NCI-H1694 treated with DMSO at 0.1 percent for 48 hours (cell line): ENCODE data around the gene NAGS.
"Not testable (repeated sequence)": the region's sequence is repeated elsewhere in the genome, so short reads cannot be mapped to it uniquely, and the experiment has no call there.

Source experiments
- DNase-seq: peaks from one replicate; lab custom pipeline; 2025; lab: John Stamatoyannopoulos, UW

The NAGS gene, protein sequence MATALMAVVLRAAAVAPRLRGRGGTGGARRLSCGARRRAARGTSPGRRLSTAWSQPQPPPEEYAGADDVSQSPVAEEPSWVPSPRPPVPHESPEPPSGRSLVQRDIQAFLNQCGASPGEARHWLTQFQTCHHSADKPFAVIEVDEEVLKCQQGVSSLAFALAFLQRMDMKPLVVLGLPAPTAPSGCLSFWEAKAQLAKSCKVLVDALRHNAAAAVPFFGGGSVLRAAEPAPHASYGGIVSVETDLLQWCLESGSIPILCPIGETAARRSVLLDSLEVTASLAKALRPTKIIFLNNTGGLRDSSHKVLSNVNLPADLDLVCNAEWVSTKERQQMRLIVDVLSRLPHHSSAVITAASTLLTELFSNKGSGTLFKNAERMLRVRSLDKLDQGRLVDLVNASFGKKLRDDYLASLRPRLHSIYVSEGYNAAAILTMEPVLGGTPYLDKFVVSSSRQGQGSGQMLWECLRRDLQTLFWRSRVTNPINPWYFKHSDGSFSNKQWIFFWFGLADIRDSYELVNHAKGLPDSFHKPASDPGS

DNA sequence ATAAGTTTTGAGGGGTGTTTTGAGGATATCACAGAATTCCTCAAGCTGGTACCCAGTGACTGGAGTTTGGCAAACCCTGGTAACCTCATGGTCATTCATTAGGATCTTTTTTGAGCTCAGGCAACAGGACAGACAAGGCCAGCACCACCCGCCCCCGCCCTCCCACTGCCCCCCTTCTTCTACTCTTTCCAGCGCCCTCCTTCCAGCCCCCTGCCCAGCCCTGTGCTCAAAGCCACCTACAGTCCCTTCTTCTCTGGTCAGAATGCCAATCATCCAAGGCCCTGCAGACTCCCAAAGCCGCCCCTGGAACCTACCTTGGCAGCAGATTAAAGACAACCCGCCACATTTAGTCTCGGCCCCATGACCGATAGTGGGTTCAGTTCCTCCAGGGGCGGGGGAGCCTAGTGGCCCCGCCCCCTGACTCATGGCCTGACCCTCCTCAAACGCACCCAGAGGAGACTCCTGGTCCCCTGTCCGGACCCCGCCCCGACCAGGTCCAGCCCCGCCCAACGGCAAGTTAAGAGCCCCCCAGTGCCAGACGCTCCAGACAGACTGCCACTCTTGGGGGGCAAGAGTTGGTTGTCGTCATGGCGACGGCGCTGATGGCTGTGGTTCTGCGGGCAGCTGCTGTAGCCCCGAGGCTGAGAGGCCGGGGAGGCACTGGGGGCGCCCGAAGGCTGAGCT lies at the start of gene NAGS:
NAGS (plus strand) TSS at position 546 of the 684 bp plus-strand sequence; CDS start at position 588, 42 bp downstream.
- no peak for DNase-seq

DNA sequence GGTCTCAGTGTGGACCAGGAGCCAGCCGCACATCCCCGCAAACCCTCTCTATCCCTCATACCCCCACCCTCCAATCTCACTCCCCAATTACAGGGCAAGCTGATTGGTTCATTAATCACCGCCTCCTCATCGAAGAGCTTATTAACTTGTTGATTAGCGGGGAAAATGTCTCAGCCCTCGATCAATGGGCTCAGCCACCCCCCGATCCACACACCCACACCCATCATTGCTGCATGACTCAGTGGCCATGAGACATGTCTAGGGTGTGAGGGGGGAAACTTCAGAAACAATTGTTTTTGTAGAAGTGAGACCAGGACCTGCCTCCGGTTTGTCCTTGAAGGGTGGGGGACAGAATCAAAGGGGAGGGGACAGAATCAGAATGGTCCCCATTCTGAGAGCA lies 48.2 kb upstream of the NAGS start:
- no peak for DNase-seq

DNA sequence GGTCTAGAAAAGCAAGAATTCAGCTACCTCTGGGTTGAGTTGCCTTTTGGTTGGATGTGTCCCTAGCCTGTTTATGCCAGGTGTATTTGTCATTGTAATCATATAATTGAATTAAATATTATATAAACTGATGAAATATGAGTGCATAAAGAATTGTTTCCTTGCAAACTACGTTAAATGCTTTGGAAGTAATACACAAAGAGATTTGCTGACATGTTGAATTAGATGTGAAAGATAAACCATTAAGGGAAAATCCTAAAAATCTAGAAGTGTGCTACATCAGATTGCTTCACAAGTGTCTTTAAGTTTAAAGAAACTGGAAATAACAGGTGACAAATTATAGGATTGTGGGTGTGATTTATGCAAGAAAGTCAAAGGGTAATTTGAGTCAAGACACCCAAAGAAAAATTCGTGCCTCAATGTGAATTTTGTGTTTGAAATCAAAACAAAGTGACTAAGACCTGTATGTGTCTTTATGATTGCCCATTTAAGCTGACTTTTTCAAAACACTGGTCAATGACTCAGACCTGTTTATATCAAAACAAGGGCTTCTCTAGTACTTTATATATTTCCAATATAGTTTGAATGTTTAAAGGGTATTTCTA lies 45.6 kb upstream of the NAGS start:
- DNase-seq: no peak

DNA sequence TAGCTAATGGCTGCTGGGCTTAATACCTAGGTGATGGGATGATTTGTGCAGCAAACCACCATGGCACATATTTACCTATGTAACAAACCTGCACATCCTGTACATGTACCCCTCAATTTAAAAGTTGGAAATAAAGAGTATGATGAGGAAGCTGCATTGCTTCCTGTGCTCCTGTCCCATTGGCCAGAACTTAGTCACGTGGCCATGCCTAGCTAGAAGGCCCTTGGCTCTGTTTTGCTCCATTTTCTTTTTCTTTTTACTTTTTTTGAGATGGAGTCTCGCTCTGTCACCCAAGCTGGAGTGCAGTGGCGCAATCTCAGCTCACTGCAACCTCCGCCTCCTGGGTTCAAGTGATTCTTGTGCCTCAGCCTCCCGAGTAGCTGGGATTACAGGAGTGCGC lies 43.1 kb upstream of the NAGS start:
- DNase-seq: not testable (repeated sequence)

DNA sequence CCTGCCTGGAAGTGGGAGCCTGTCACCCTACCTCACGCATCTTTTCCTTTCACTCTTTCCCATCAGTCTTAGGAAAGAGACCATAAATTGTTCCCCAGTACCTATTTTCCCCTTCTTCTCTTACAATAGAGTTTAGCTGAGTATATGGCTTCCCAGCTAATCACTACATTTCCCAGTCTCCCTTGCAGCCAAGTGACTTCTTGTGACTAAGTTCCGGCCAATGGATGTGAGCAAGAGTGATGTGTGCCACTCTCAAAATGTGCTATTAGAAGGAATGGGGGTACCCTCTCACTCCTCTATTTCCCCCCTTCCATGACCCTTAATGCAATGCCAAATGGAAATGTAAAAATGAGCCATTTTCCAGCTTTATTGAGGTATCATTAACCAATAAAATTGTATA lies 42.5 kb upstream of the NAGS start:
- DNase-seq: no peak

DNA sequence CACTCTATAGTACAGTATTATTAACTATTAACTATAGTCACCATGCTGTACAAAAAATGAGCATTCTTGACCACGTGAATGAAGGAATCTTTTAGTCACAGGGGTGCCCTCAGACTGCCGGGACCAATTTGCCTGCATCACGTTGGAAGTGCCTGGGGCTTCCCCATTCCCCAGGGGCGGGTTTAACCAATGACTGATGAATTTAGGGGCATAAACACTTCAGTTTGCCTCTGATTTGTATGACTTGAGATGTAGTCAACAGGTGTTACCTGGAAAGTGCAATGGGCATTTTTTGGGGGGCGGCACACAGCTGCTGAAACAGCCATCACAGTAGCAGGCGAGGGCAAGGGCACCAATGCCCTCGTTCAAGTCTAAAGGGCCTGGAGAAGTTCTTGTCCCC lies 41.9 kb upstream of the NAGS start:
- DNase-seq: no peak

DNA sequence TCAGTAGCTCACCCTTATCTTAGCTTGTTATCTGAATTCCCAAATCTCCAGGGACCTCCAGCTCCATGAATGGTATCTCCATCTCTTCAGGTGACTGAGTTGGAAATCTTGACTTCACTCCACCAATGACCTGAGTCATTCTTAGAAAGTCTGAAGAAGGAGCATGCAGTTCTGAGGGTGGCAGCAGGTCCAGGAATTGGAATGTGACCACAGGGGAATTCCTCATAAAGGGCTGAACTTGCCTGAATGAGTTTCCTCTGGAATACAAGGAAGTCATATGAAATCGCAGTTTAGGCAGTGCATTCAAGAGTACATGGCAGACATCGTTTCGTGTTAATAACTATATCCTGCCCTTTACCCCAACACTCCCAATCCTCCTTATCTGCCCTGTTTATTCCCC lies 38.1 kb upstream of the NAGS start:
- no peak for DNase-seq

DNA sequence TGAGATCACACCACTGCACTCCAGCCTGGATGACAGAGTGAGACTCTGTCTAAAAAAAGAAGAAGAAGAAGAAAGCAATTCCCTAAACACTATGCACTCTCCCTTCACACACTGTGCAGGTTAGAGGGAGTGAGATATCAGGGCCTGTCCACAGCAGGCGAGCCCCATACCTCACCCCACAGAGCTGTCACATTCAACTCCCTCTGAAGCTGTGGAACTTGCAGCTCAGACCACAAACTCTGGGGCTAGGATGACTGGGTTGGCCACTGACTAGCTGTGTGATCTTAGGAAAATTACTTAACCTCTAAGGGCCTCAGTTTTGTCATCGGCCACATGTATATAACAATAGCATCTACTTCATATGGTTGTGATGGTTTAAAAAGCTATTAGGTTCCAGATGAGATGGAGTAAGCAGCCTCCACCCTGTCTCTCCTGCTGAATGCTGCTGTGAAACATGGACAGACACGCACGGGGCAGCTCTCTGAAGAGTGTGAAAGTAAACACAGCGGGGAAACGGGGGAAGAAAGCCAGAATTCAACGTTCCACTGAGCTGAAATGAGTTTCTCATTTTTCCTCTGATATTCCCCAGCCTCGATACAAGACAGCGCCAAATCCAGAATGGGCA lies 37.1 kb upstream of the NAGS start:
- DNase-seq: no peak

DNA sequence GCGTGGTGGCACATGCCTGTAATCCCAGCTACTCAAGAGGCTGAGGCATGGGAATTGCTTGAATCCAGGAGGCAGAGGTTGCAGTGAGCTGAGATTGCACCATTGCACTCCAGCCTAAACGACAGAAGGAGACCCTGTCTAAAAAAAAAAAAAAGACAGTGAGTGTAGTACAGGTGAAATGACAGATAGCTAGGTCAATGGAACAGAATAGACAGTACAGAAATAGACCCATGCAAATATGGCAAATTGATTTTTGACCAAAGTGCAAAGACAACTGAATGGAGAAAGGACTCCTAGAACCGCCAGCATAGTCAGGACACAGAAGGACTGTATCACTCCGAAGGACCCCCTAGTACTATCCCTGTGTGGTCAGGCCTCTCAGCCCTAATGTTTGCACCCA lies 34.1 kb upstream of the NAGS start:
- no peak for DNase-seq

DNA sequence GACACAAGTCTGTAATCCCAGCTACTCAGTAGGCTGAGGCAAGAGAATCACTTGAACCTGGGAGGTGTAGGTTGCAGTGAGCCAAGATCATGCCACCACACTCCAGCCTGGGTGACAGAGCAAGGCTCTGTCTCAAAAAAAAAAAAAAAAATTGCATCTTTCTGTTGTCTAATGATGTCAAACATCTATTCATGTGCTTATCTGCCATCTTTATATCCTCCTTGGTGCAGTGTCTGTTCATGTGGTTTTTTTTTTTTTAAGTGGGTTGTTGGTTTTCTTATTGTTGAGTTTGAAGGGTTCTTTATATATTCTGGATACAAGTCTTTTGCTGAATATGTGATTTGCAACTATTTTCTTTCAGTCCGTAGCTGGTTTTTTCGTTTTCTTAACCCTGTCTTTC lies 33.0 kb upstream of the NAGS start:
- DNase-seq: not testable (repeated sequence)

DNA sequence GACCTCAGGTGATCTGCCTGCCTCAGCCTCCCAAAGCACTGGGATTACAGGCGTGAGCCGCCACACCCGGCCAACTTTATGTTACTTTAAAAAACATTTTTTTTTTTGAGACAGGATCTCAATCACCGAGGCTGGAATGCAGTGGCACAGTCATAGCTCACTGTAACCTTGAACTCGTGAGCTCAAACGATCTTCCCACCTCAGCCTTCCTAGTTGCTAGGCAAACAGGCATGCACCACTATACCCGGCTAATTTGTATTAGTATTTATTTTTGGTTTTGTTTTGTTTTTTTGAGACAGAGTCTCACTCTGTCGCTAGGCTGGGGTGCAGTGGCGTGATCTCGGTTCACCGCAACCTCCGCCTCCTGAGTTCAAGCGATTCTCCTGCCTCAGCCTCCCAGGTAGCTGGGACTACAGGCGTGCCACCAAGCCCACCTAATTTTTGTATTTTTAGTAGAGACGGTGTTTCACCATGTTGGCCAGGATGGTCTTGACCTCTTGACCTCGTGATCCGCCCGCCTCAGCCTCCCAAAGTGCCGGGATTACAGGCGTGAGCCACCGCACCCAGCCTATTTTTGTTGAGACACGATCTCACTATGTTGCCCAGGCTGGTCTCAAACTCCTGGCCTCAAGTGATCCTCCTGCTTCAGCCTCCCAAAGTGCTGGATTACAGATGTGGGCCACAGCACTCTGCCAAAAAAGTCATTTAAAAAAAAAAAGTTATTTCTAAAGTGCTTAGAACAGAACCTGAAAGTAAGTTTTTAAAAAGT lies 31.8 kb upstream of the NAGS start:
- not testable (repeated sequence) for DNase-seq

DNA sequence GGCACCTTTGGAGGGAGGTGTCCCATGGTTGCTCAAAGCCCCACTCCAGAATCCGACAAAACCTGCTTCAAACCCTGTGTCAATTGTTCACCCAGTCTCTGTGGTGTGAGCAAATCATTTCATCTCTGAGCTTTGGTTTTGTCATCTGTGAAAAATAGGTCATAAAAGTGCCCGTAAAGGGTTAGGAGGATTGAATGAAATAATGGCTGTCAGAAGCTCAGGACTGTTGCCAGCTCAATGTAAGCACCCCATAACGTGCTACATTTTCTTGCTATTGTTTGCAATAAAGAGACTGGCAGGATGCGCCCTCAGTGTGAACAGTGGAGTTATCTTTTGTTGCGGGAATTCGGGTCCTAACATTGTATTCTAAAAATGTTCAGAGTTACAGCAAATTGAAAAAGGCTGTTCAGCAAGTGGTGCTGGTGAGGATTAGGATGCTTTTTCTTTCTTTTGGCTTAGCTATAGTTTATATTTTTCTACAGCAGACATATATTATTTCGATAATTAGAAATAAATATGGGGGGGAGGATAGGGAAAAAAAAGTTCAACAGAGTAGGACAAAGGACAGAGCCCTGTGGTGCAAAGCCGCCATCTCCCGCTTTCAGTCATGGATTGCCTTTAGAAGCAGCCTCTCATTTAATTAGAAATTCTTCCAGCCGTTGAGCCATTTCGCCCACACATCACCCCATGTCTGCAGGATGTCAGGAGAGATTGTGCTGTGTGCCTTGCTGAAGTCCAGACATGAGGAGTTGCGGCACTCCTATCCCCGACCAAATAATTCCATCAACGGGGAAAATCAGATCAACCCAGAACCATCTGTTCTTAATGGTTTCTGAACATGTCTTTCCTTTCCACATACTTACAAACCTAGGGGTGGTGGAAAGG lies 29.8 kb upstream of the NAGS start:
- DNase-seq: no peak

DNA sequence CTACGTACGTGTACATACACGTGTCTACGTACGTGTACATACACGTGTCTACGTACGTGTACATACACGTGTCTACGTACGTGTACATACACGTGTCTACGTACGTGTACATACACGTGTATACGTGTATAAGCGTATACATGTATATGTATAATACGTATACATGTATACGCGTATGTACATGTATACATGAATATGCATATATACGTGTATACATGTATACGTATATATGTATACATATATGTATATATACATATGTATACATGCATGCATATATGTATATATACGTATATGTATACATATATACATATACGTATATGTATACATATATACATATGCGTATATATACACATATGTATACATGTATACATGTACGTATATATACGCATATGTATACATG lies 28.5 kb upstream of the NAGS start:
- no peak for DNase-seq

DNA sequence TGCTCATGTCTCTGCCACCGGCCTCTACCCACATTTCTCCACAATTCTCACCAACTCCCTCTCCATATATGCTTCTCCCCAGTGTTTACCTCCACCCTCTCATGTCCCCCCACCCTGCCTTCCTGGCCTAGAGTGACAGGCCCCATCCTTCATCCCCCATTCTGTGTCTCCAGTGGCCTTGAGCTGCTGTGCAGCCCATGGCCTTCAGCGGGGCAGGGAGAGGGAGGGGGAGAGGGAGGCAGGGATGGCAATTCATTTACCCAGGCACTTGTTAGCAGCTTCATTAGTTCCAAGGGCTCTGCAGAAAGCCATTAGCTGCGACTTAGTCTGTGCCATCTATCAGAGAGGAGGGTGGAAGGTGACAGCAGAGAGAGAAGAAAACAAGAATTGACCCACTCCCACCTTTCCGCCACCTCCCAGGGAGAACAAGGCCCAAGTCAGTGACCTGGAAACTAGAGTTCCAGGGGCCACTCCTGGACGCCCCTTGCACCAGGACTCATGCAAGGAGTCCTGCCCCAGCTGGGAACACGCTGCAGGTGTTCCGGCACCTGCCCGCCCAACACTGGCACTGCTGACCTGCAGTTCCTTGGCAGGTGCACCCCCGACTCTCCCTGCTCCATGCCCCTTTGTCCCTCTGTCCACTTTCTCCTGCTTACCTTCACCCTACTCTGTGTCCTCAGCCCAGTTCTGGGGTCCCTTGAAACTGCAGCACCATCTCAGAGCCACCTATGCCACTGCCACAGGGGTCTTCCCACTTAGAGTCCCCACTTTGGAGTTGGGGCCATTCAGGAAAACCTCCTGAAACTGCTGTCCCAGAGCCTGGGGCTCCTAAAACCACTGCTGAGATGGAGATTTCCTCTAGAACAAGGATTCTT lies 27.2 kb upstream of the NAGS start:
- no peak for DNase-seq

DNA sequence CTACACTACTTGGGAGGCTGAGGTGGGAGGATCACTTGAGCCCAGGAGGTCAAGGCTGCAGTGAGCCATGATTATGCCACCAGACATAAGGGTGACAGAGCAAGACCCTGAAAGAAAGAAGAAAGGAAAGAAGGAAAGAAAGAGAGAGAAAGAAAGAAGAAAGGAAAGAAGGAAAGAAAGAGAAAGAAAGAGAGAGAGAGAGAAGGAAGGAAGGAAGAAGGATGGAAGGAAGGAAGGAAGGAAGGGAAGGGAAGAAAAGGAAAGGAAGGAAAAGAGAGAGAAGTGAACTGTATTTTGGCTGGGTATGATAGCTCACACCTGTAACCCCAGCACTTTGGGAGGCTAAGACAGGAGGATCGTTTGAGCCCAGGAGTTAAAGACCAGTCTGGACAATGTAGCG lies 26.3 kb upstream of the NAGS start:
- no peak for DNase-seq

DNA sequence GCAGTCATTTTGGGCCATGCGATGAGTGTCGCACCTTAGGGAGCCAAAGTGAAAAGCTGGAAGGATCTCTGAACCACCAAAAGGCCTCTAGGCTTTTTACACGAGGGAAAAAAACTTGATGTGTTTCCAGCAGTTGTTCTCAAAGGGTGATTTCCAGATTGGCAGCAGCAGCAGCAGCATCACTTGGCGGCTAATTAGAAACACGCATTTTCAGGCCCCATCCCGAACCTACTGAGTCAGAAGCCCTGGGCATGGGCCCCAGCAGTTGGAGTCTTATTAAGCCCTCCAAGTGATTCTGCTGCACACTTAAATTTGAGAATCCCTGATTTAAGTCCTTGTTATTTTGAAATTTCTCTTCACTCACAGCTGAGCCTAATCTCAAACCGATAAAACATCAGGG lies 25.4 kb upstream of the NAGS start:
- DNase-seq: no peak

DNA sequence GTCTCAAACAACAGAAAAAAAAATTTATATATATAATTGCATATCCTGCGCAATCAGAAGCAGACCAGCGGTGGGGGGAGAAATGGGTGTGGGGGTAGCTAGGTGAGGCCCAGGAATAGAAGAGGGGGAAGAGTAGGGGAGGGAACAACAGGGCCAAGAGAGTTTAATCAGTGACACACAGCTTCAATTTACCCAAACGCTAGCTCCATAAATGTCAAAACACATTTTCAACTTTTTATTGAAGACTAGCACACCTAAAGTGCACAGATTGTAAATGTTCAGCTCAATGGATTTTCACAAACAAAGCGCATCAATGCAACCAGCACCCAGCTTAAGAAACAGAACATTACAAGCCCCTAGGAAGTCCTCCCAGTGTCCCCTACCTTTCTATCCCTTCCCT lies 24.8 kb upstream of the NAGS start:
- DNase-seq: no peak

DNA sequence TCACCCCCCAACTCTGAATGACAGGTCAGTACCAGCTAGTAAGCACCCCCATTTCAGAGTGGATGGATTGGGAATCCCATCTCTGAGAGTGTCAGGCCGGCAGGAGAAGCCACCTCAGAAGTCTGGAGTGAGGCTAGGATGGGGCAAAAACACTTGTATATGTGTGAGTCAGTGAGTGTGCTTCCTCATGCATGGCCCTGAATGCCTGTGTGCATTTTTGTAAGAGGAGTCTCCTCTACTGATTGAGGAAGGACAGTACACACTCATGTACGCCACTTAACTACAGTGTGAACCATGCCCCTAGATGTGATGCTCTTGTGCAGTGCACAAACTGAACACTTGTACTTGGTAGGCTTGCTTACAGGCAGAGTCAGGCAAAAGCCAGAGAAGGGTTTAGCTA lies 22.3 kb upstream of the NAGS start:
- no peak for DNase-seq

DNA sequence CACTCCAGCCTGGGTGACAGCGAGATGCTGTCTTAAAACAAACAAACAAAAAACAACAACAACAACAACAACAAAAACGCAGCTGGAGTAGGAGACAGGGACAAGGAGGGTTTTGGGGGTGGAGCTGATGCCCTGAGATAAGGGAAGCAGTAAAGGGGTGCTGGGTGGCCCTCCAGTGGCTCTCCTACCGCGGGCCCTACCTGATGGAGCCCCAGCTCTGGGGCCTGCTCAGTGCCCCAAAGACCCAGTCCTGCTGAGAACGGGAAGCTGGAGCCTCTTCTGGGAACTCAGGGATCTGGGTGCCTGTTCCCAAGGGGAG lies 21.3 kb upstream of the NAGS start:
- no peak for DNase-seq
